RWPE1 (cell line): ENCODE measurements around the gene TRIM66.
"Not testable (repeated sequence)": the region's sequence is repeated elsewhere in the genome, so short reads cannot be mapped to it uniquely, and the experiment has no call there.

Source experiments
- CTCF ChIA-PET: fragments of 350-600 bp; sonication (Branson Sonifier 250); formaldehyde crosslinking; extraction: SDS; loops from one replicate; lab custom pipeline; 2021; lab: Yijun Ruan, JAX
- POLR2A ChIA-PET: fragments of 400-600 bp; formaldehyde crosslinking; extraction: SDS; loops from one replicate; lab custom pipeline; 2020; ENCODE audit warnings: antibody characterized with exemption; ENCODE audit not compliant: low non-redundant PET; lab: Yijun Ruan, JAX
- DNase-seq: peaks from one replicate; pipeline ENCODE4 v3.0.0; 2012; ENCODE audit warnings: low spot score
- H3K27ac ChIP-seq: fragments of 450-650 bp; 2 replicates; pipeline ENCODE4 v1.5.1; 2017
- CTCF ChIP-seq: fragments of 450-650 bp; conservative IDR thresholded peaks from 2 replicates; pipeline ENCODE4 v1.5.1; 2017; ENCODE audit warnings: low read depth, mild to moderate bottlenecking

Gene TRIM66

GRCh38 chr11:8672346-8672745, 10.1 kb downstream of the TRIM66 start:
- POLR2A ChIA-PET: interaction anchor here (0.5 to 1.9 kb wide), 2 partner anchors 10 to 240 kb away, joined by 3 to 10 read pairs; partner anchors contain the start of genes RPL27A and TRIM66
- TF ChIP-seq CTCF: no peak
- CTCF ChIA-PET: interaction anchor here (0.6 kb wide), 1 partner anchor 11 kb away, joined by 3 read pairs; no protein-coding TSS in a partner anchor
- no peak for DNase-seq
- H3K27ac ChIP-seq: peak overlapping the region; percentile 98

GRCh38 chr11:8671651-8672062, 10.8 kb downstream of the TRIM66 start:
- peak overlapping the region; percentile 98 for H3K27ac ChIP-seq
- DNase-seq: peak; percentile 27
- ChIA-PET CTCF (no interaction called here), POLR2A (interaction anchor here (0.5 to 1.9 kb wide), 3 partner anchors 10 to 241 kb away, joined by 3 to 10 read pairs (median 3); partner anchors contain the start of genes RPL27A and TRIM66)
- TF ChIP-seq CTCF: no peak

GRCh38 chr11:8671193-8671612, 11.3 kb downstream of the TRIM66 start:
- ChIA-PET CTCF (no interaction called here), POLR2A (interaction anchor here (0.8 to 1.9 kb wide), 2 partner anchors 11 to 12 kb away, joined by 3 to 10 read pairs; partner anchors contain the start of genes RPL27A and TRIM66)
- DNase-seq: peak; percentile 73
- TF ChIP-seq CTCF: no peak
- H3K27ac ChIP-seq: peak overlapping the region; percentile 98

- H3K27ac ChIP-seq: peak overlapping the region; percentile 62
- POLR2A ChIA-PET, CTCF ChIA-PET, DNase-seq: not testable (repeated sequence)
Observed at GRCh38 chr11:8670081-8670480, 12.4 kb downstream of the TRIM66 start.

- no peak overlapping the region for H3K27ac ChIP-seq
- CTCF ChIA-PET: no interaction called here
- DNase-seq: no peak
- POLR2A ChIA-PET: no interaction called here
- no peak for TF ChIP-seq CTCF
Observed at GRCh38 chr11:8665222-8665621, 17.2 kb downstream of the TRIM66 start.

GRCh38 chr11:8661001-8661795, 21.3 kb downstream of the TRIM66 start:
- no peak for TF ChIP-seq CTCF
- ChIA-PET POLR2A (no interaction called here), CTCF (interaction anchor here (0.8 kb wide), 1 partner anchor 18 kb away, joined by 4 read pairs; no protein-coding TSS in a partner anchor)
- no peak for DNase-seq
- no peak overlapping the region for H3K27ac ChIP-seq
